GM12878 (cell line): Measurements from ENCODE around the gene ACVR1B. TPM values are rescaled to one million over a fixed set of nuclear protein-coding genes. Genes with fewer than 3 reads are reported as not detected.

ENCODE experiments used
- ATAC-seq: fragments of 200-7000 bp; cut with Tn5 transposase; 3 replicates; pipeline ENCODE4 v1.9.1; 2020; ENCODE audit warnings: mild to moderate bottlenecking, moderate library complexity
- BruUV-seq: library from RNA; stranded (reverse); fragments of 400-500 nt; replicated peaks from 2 replicates; lab custom pipeline; 2021; lab: Mats Ljungman, UMichigan
- CTCF ChIA-PET: fragments of 300-600 bp; sonication (Branson Sonifier 250); formaldehyde crosslinking; extraction: SDS; loops from one replicate; lab custom pipeline; 2021; ENCODE audit warnings: inconsistent platforms; lab: Yijun Ruan, JAX
- POLR2A ChIA-PET: fragments of 350-600 bp; formaldehyde crosslinking; extraction: SDS; loops from one replicate; lab custom pipeline; 2021; ENCODE audit warnings: inconsistent platforms; lab: Charles Lee
- RAD21 ChIA-PET: fragments of 300-600 bp; sonication (Branson Sonifier 250); formaldehyde crosslinking; loops from one replicate; lab custom pipeline; 2023; ENCODE audit warnings: antibody characterized with exemption; ENCODE audit not compliant: unreplicated experiment; lab: Charles Lee
- SMC1A ChIA-PET: fragments of 300-600 bp; sonication (Branson Sonifier 250); formaldehyde crosslinking; loops from one replicate; lab custom pipeline; 2023; ENCODE audit not compliant: unreplicated experiment, uncharacterized antibody; lab: Charles Lee
- DNase-seq: peaks from one replicate; pipeline ENCODE4 v3.0.0-alpha.2; 2011; ENCODE audit warnings: low read depth, low spot score
- FAIRE-seq: peaks from 3 replicates; lab custom pipeline; 2011; peaks lifted over from hg19 to GRCh38; lab: Jason Lieb, UNC
- H2AFZ ChIP-seq: 2 replicates; pipeline ENCODE4 v1.6.0; 2011; ENCODE audit warnings: low read depth, low read length, control low read depth; ENCODE audit not compliant: control insufficient read depth
- H3K27ac ChIP-seq: 2 replicates; pipeline ENCODE4 v1.5.1; 2011; ENCODE audit warnings: control low read depth; ENCODE audit not compliant: control insufficient read depth, insufficient read depth
- H3K27me3 ChIP-seq, 2 experiments: replicated peaks in 1 of 2; 2 replicates each; pipeline versions ENCODE4 v1.6.0 to v1.6.1; 2011; ENCODE audit warnings: low read length in 1 of 2; ENCODE audit not compliant: control insufficient read depth in 2 of 2, insufficient read depth in 2 of 2
- H3K36me3 ChIP-seq, 2 experiments: 2 replicates each; pipeline ENCODE4 v1.5.1; 2011; ENCODE audit warnings: low read length in 1 of 2; ENCODE audit not compliant: control insufficient read depth in 2 of 2, insufficient read depth in 2 of 2
- H3K4me1 ChIP-seq: 2 replicates; pipeline ENCODE4 v1.6.1; 2011; ENCODE audit warnings: mild to moderate bottlenecking, low read length, moderate library complexity, mixed read lengths; ENCODE audit not compliant: control insufficient read depth, insufficient read depth
- H3K4me2 ChIP-seq: 2 replicates; pipeline ENCODE4 v1.6.0; 2011; ENCODE audit warnings: control low read depth; ENCODE audit not compliant: control insufficient read depth, insufficient read depth
- H3K4me3 ChIP-seq: fragments of 200-600 bp; sonication (generic); 2 replicates; pipeline ENCODE4 v1.5.1; 2016
- H3K79me2 ChIP-seq: 2 replicates; pipeline ENCODE4 v1.6.0; 2011; ENCODE audit warnings: low read length; ENCODE audit not compliant: control insufficient read depth, insufficient read depth
- H3K9ac ChIP-seq: 2 replicates; pipeline ENCODE4 v1.8.0; 2011; ENCODE audit warnings: low read length, control low read depth, mixed read lengths; ENCODE audit not compliant: control insufficient read depth, insufficient read depth
- H3K9me3 ChIP-seq: replicated peaks from 3 replicates; pipeline ENCODE4 v1.5.1; 2011; ENCODE audit warnings: mild to moderate bottlenecking, low read length; ENCODE audit not compliant: control insufficient read depth, insufficient read depth
- H4K20me1 ChIP-seq: 2 replicates; pipeline ENCODE4 v1.6.0; 2011; ENCODE audit not compliant: control insufficient read depth, insufficient read depth
- BCLAF1 ChIP-seq: fragments of 450-650 bp; IDR thresholded peaks from 2 replicates; pipeline ENCODE4 v1.6.1; 2017; ENCODE audit warnings: antibody characterized with exemption, mild to moderate bottlenecking, moderate library complexity
- CBFB ChIP-seq: IDR thresholded peaks from 2 replicates; pipeline ENCODE4 v1.6.1; 2016; ENCODE audit warnings: antibody characterized with exemption, low read depth
- CREM ChIP-seq: IDR thresholded peaks from 2 replicates; pipeline ENCODE4 v1.6.1; 2014; ENCODE audit warnings: antibody characterized with exemption, low read depth
- TAF1 ChIP-seq: IDR thresholded peaks from 2 replicates; pipeline ENCODE4 v1.6.1; 2011; ENCODE audit warnings: mild to moderate bottlenecking, low read depth, low read length, borderline replicate concordance
- WGBS: methylation state at CpG from one replicate; pipeline ENCODE4 v1.1.6; 2016; ENCODE audit warnings: low lambda C conversion rate; ENCODE audit not compliant: insufficient replicate concordance, insufficient coverage; ENCODE audit errors: missing lambda C conversion rate; 5-methylcytosine and 5-hydroxymethylcytosine counted together
- in situ Hi-C: fragments of 300-500 bp; cut with MboI; formaldehyde crosslinking; loops from 9 replicates; pipeline ENCODE4 v1.14.3; 2018; ENCODE audit warnings: mixed read lengths
- intact Hi-C: fragments of 100-400 bp; cut with micrococcal nuclease; formaldehyde crosslinking; loops from one replicate; pipeline ENCODE4 v1.14.2; 2022; ENCODE audit not compliant: unreplicated experiment
- polyA plus RNA-seq, 11 experiments: library from polyadenylated mRNA; depleted of rRNA in 4 of 11; unstranded in 6 of 11; stranded (reverse) in 5 of 11; fragments of >200 nt; fragmentation: Nextera tagmentation in 4 of 11; fragmentation: Illumina TruSeq in 1 of 11; extraction: Ambion mirVana in 4 of 11; extraction: Trizol in 1 of 11; gene quantifications; 1 replicate in 1 of 11; 2 replicates in 10 of 11; pipeline versions ENCODE4 v1.2.1 to v1.2.3, GENCODE V29; 2011 to 2016; ENCODE audit warnings: inconsistent platforms in 2 of 11, missing spikeins in 2 of 11, low read depth in 1 of 11
- total RNA-seq, 4 experiments: library from RNA; depleted of rRNA in 3 of 4; stranded (reverse); fragments of >200 nt in 3 of 4; fragmentation: Illumina TruSeq in 1 of 4; extraction: Trizol in 1 of 4; gene quantifications; 2 replicates each; pipeline versions ENCODE4 v1.2.1 to v1.2.3, GENCODE V29; 2013 to 2021
- TF ChIP-seq, protein P1 (sequence below): IDR thresholded peaks from 2 replicates; pipeline ENCODE4 v1.6.1; 2012; ENCODE audit warnings: low read length, inconsistent platforms

Gene ACVR1B
- total and polyA plus RNA-seq, 10 of the 15 experiments (the other 5 are each of a cell fraction or from before 2014, with no cell fraction given) = 0.02 to 0.69 (median 0.16) TPM; not detected in 2

DNA sequence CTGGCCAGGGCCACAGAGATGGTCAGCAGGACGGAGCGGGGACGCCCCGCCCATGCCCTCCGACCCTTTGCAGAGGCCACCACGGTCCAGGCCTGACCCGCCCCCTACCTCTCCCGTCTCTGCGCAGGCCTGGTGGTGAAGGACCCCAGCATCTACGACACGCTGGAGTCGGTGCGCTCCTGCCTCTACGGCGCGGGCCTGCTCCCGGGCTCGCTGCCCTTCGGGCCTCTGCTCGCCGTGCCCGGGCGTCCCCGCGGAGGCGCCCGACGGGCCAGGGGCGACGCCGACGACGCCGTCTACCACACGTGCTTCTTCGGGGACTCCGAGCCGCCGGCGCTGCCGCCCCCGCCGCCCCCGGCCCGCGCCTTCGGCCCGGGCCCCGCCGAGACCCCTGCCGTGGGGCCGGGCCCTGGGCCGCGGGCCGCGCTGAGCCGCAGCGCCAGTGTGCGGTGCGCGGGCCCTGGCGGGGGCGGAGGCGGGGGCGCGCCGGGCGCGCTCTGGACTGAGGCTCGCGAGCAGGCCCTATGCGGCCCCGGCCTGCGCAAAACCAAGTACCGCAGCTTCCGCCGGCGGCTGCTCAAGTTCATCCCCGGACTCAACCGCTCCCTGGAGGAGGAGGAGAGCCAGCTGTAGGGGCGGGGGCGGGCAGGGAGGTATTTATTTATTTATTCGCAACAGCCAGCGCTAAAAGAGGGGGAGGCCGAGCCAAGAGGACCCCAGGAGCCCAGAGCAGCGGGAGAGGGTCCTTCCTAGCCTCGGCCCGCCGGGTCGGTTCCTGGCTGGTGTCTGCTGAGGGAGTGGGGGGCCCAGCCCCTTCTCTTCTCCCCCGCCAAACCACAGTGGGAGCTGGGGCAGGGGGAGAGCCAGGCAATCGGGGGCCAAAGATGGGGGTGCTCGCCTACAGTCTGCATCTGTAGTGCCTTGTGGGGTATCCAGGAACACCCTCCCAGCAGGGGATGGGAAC is 63.4 kb downstream of the ACVR1B start (continued):
- TF ChIP-seq BCLAF1 = no peak

DNA sequence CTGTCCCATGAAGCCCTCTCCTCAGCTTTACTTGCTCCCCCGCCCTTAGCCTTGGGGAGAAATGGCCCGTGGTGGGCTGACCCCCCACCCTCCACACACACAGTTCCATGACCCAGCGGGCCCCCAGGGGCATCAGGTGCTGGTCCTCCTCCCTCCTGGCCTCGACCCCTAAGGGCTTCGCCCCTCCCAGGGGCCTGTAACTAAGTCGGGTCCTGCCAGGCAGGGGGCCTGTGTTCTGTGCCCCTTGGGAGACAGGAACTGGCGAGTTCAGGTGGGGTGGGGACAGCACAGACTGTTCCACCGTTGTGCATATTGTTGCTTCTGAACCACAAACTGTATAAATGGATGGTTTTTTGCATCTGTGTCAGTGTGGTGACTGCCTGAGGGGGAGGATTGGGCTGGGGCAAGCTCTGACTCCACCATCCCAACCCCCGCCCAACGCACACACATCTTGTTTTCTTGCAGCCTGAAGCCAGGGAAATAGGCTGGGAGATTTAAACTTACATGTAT is 64.1 kb downstream of the ACVR1B start:
- ChIA-PET SMC1A (interaction anchor here (1.0 kb wide), 1 partner anchor 9 kb away, joined by 4 read pairs; the partner anchor contains the start of gene TAMALIN), POLR2A (no interaction called here), RAD21 (no interaction called here), CTCF (interaction anchor here (12.2 to 15.5 kb wide), 2 partner anchors 9 to 22 kb away, joined by 334 to 412 read pairs; partner anchors contain the start of gene TAMALIN)
- Histone ChIP-seq H3K4me3 (no peak overlapping the region), H3K9ac (no peak overlapping the region), H3K36me3 (no peaks in the 10 kb centered on the region), H3K27me3 (peaks cover 0 to 2% of the 10 kb centered on the region in 2 experiments; a peak in 2 of 4 replicates), H3K9me3 (no peaks in the 10 kb centered on the region), H3K79me2 (no peaks in the 10 kb centered on the region), H3K4me2 (no peak overlapping the region), H3K27ac (no peak overlapping the region), H3K4me1 (peaks cover 1% of the 10 kb centered on the region; the same call in 1 of the 2 replicates), H2AFZ (no peak overlapping the region), H4K20me1 (no peaks in the 10 kb centered on the region)
- TF ChIP-seq TAF1 = no peak
- TF ChIP-seq, protein P1, sequence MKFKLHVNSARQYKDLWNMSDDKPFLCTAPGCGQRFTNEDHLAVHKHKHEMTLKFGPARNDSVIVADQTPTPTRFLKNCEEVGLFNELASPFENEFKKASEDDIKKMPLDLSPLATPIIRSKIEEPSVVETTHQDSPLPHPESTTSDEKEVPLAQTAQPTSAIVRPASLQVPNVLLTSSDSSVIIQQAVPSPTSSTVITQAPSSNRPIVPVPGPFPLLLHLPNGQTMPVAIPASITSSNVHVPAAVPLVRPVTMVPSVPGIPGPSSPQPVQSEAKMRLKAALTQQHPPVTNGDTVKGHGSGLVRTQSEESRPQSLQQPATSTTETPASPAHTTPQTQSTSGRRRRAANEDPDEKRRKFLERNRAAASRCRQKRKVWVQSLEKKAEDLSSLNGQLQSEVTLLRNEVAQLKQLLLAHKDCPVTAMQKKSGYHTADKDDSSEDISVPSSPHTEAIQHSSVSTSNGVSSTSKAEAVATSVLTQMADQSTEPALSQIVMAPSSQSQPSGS = no peak
- TF ChIP-seq CBFB = no peak
- no peak for TF ChIP-seq CREM
- FAIRE-seq = no peak
- no peak for ATAC-seq
- in situ Hi-C loops = no loop called here
- BruUV-seq = no TSS peak
- intact Hi-C loops = no loop called here
- DNase-seq = no peak
- 41% methylated on average over 8 of the region's 10 CpGs for WGBS
